ENCODE measurements around the gene JPH3.

Gene JPH3

GRCh38 chr16:87740441-87740840 is 138.1 kb downstream of the JPH3 start:
- TF ChIP-seq, protein P1, sequence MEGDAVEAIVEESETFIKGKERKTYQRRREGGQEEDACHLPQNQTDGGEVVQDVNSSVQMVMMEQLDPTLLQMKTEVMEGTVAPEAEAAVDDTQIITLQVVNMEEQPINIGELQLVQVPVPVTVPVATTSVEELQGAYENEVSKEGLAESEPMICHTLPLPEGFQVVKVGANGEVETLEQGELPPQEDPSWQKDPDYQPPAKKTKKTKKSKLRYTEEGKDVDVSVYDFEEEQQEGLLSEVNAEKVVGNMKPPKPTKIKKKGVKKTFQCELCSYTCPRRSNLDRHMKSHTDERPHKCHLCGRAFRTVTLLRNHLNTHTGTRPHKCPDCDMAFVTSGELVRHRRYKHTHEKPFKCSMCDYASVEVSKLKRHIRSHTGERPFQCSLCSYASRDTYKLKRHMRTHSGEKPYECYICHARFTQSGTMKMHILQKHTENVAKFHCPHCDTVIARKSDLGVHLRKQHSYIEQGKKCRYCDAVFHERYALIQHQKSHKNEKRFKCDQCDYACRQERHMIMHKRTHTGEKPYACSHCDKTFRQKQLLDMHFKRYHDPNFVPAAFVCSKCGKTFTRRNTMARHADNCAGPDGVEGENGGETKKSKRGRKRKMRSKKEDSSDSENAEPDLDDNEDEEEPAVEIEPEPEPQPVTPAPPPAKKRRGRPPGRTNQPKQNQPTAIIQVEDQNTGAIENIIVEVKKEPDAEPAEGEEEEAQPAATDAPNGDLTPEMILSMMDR (conservative IDR thresholded peaks at IDR 0.05; ENCODE audit: low read depth, low read length) = no peak
- no peak for DNase-seq (ENCODE audit: low read depth)
- no peak overlapping the region for H3K4me3 ChIP-seq (ENCODE audit: low read length)

- TF ChIP-seq, protein P1 (conservative IDR thresholded peaks at IDR 0.05; ENCODE audit: low read depth, low read length) = no peak
- DNase-seq (ENCODE audit: low read depth) = no peak
- H3K4me3 ChIP-seq (ENCODE audit: low read length) = no peak overlapping the region
Measured at GRCh38 chr16:87740909-87741424, 138.7 kb downstream of the JPH3 start.

DNA sequence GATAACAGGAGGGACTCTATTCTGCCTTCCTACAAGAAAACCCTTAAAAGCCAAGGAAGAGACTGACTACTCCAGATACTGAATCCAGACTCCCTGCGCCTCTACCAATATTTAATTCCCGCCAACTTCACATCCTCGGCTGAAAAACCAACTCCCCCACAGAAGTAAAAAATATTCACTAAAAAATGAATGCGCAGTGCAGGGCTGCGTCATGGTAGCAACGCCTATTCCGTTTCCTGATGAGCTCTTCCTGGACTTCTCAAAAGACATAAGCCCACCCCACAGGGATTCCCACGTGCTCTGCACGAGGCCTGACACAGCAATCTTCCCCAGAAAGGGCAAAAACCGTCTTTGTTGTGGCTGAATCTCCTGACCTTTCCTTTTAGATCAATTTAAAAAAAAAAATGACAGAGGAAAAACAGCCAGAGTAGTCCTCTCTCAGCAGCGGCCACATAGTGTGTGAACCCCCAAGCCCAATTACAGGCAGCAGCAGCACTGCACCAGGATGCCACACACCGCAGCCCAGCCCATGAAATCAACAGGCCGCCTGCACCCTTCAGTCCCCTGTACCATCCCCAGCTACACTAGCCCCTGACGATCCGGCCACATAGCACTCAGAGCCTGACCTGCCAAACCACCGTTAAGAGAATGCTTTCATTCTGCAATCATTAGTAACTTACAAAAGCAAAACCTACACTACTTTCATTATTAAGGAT is 139.6 kb downstream of the JPH3 start:
- no peak overlapping the region for H3K4me3 ChIP-seq (ENCODE audit: low read length)
- no peak for DNase-seq (ENCODE audit: low read depth)
- TF ChIP-seq, protein P1 (conservative IDR thresholded peaks at IDR 0.05; ENCODE audit: low read depth, low read length) = no peak

GRCh38 chr16:87742781-87743490 is 140.6 kb downstream of the JPH3 start:
- TF ChIP-seq, protein P1 (conservative IDR thresholded peaks at IDR 0.05; ENCODE audit: low read depth, low read length) = no peak
- DNase-seq (ENCODE audit: low read depth) = no peak
- H3K4me3 ChIP-seq (ENCODE audit: low read length) = no peak overlapping the region

GRCh38 chr16:87744750-87745514 is 142.6 kb downstream of the JPH3 start:
- no peak for DNase-seq (ENCODE audit: low read depth)
- no peak overlapping the region for H3K4me3 ChIP-seq (ENCODE audit: low read length)
- TF ChIP-seq, protein P1 (conservative IDR thresholded peaks at IDR 0.05; ENCODE audit: low read depth, low read length) = no peak

DNA sequence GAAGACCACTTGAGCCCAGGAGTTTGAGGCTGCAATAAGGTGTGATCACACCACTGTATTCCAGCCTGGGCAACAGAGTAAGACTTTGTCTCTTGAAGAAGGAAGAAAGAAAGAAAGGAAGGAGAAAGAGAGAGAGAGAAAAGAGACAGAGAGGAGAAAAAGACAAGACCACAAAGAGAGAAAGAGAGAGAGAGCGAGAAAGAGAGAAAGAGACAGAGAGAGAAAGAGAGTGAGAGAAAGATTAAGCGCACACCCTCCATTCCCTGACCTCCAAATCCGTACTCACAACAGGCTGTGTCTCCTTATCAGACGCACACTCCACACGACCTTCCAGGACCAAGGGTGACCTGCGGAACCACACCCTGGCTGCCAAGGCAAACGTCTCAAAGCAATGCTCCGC is 143.9 kb downstream of the JPH3 start:
- H3K4me3 ChIP-seq (ENCODE audit: low read length) = no peak overlapping the region
- TF ChIP-seq, protein P1 (conservative IDR thresholded peaks at IDR 0.05; ENCODE audit: low read depth, low read length) = no peak
- DNase-seq (ENCODE audit: low read depth) = no peak
